GM19099 (cell line): ENCODE results near the gene RAB44.

Experiments
- POLR2A ChIP-seq: IDR thresholded peaks from 3 replicates; pipeline ENCODE4 v1.6.1; 2011; ENCODE audit warnings: low read depth; ENCODE audit not compliant: insufficient read length; ENCODE audit errors: extremely low read depth

Gene RAB44

GRCh38 chr6:36691612-36692011 lies 6.0 kb upstream of the RAB44 start:
- no peak for TF ChIP-seq POLR2A

- no peak for TF ChIP-seq POLR2A
Observed at GRCh38 chr6:36692220-36692619, 5.4 kb upstream of the RAB44 start.

GRCh38 chr6:36692861-36693702 lies 4.5 kb upstream of the RAB44 start:
- TF ChIP-seq POLR2A = no peak

- TF ChIP-seq POLR2A = no peak
Observed at GRCh38 chr6:36694616-36695015, 3.0 kb upstream of the RAB44 start.

- TF ChIP-seq POLR2A = no peak
Observed at GRCh38 chr6:36695414-36695813, 2.2 kb upstream of the RAB44 start.

GRCh38 chr6:36698196-36698595 lies 570 bp downstream of the RAB44 start:
- no peak for TF ChIP-seq POLR2A

GRCh38 chr6:36698871-36699271 lies 1.2 kb downstream of the RAB44 start:
- no peak for TF ChIP-seq POLR2A

- TF ChIP-seq POLR2A = no peak
Observed at GRCh38 chr6:36699348-36699747, 1.7 kb downstream of the RAB44 start.

- no peak for TF ChIP-seq POLR2A
Observed at GRCh38 chr6:36700071-36700812, 2.6 kb downstream of the RAB44 start.

GRCh38 chr6:36700831-36701230 lies 3.2 kb downstream of the RAB44 start:
- no peak for TF ChIP-seq POLR2A

GRCh38 chr6:36701401-36701991 lies 3.9 kb downstream of the RAB44 start:
- TF ChIP-seq POLR2A = no peak

GRCh38 chr6:36702656-36703055 lies 5.0 kb downstream of the RAB44 start:
- TF ChIP-seq POLR2A = no peak

GRCh38 chr6:36703081-36703606 lies 5.5 kb downstream of the RAB44 start:
- no peak for TF ChIP-seq POLR2A

- no peak for TF ChIP-seq POLR2A
Observed at GRCh38 chr6:36703982-36704381, 6.4 kb downstream of the RAB44 start.

- TF ChIP-seq POLR2A = no peak
Observed at GRCh38 chr6:36706339-36706738, 8.7 kb downstream of the RAB44 start.
